ENCODE measurements around the gene TRAPPC2.
A peak's percentile ranks its signal among the peaks of the same experiment; 100 is the strongest.

Gene TRAPPC2

DNA sequence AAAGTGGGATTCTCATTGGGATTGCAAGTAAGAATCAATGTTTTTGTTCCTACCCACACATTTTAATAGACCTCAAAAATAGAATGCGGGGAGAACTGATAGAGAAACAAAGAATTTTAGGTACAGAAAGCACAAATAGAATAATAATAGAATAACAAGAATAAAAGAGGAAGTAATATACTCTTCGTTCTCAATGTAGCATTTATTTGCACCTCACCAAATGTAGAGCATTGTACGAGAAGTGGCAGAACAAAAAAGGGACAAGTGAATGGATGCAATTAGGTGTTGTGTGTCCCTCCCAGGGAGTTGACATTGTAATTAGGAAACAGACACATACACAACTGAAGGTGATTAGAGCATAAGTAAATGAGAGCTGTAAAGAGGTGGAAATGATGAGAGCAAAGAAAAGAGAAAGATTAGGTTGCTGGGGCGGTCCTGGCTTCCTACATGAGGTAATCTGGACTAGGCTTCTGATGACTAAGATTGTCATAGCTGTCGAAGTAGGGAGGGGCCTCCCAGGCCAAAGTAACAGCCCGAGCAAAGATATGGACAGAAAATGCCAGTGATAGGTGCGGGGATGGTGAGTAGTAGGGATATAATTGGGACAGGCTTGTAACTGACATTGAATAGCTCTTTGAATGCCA lies 35.1 kb downstream of the TRAPPC2 start:
- H3K36me3 Mint-ChIP-seq, result peaks cover 5% of the 10 kb centered on the region
- H3K9me3 Mint-ChIP-seq, result no peaks in the 10 kb centered on the region
- peak overlapping the region; percentile 60 for H3K27ac Mint-ChIP-seq
- peak overlapping the region; percentile 78 for H3K4me3 Mint-ChIP-seq
- ATAC-seq (ENCODE audit: low read depth) (peak; percentile 49), DNase-seq (ENCODE audit: low spot score in 2 of 2) (no peak)
- H3K27me3 Mint-ChIP-seq, result no peaks in the 10 kb centered on the region
- H3K4me1 Mint-ChIP-seq, result peaks cover 40% of the 10 kb centered on the region

DNA sequence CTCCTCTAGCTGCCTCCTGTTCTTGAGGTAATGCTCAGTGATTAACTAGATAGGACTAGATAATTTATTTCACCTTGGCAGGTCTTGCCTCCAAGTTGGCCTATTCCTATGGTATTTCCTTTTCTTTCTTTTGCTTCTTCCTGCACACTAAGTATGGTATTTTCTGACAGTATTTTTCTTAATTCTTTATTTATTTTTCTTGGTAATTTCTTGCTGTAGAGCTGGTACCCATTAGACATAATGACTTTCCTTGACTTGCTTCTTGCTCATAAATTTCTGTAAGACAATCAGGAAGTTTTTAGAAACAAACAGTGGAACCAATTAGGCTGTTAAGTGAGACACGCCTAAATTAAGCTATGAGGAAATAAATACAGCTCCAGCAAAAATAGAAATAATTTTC lies 36.0 kb downstream of the TRAPPC2 start:
- DNase-seq (ENCODE audit: low spot score in 2 of 2), result no peak
- Mint-ChIP-seq H3K4me3 (no peak overlapping the region), H3K27me3 (no peaks in the 10 kb centered on the region), H3K4me1 (peaks cover 44% of the 10 kb centered on the region), H3K9me3 (no peaks in the 10 kb centered on the region), H3K27ac (no peak overlapping the region), H3K36me3 (peaks cover 5% of the 10 kb centered on the region)
- ATAC-seq (ENCODE audit: low read depth), result no peak

DNA sequence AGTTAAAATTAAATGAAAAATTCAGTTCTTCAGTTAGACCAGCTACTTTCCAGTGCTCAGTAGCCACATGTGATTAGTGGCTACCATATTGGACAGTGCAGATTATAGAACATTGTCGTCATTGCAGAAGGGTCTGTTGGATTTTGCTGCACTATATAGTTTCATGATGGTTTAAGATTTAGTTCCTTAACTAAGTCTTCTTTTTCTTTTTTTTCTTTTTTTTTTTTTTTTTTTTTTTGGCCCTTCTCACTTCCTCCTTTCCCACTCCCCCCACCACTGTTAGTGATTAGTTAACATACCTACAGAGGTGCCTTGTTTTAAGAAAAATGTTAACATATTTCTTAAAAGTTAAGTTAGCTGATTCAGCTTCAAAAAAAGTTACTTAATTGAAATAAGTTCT lies 36.4 kb downstream of the TRAPPC2 start:
- DNase-seq (ENCODE audit: low spot score in 2 of 2) (no peak), ATAC-seq (ENCODE audit: low read depth) (peak; percentile 20)
- Mint-ChIP-seq H3K9me3 (no peaks in the 10 kb centered on the region), H3K4me3 (no peak overlapping the region), H3K27ac (no peak overlapping the region), H3K36me3 (peaks cover 5% of the 10 kb centered on the region), H3K4me1 (peaks cover 49% of the 10 kb centered on the region), H3K27me3 (no peaks in the 10 kb centered on the region)

DNA sequence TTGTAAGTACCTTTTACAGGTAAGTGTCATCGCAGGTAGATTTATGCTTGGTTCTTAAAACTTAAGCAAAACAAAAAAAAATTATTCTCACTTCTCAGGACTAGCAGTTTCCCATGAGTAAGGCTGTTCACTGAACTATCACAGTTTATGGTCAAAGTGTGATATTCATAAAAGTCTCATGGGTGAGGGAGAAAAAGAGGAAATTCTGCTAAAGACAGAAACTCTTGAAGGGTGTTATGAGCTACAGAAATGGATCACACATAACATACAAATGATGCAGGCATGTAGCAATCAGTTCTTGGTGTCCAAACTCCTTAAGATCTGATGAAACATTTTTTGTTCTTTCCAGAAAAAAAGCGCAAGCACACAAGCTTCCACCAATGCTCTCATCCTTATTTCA lies 37.0 kb downstream of the TRAPPC2 start:
- H3K4me3 Mint-ChIP-seq, result peak overlapping the region; percentile 59
- peak in 1 of 2 donors; percentile 11 for DNase-seq (ENCODE audit: low spot score in 2 of 2)
- peak overlapping the region; percentile 59 for H3K27ac Mint-ChIP-seq
- peaks cover 52% of the 10 kb centered on the region for H3K4me1 Mint-ChIP-seq
- no peaks in the 10 kb centered on the region for H3K9me3 Mint-ChIP-seq
- H3K36me3 Mint-ChIP-seq, result peaks cover 5% of the 10 kb centered on the region
- ATAC-seq (ENCODE audit: low read depth), result peak; percentile 75
- no peaks in the 10 kb centered on the region for H3K27me3 Mint-ChIP-seq

DNA sequence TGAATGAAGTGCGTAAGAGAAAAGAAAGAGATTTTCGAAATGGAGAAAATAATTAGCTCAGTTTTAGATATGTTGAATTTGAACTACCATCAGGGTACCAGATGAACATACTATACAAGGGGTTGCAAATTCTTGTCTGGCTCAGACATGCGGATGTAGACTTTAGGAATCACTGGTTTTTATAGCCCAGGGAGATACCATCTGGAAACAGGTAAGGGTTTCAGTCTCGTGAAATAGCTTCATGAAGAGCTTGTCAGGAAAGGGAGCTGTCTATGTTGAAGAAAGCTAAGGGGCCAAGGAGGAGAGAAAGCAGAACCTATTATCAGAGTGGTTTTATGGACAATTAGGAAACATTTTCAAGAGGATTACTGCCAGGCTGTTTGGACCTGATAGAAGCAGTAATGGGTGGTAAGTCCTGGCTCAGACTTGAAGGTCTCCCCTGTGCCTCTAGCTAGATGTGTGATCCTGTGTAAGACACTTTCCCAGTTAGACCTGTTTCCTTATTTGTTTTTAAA lies 38.8 kb downstream of the TRAPPC2 start:
- Mint-ChIP-seq H3K36me3 (peaks cover 4% of the 10 kb centered on the region), H3K9me3 (no peaks in the 10 kb centered on the region), H3K27me3 (no peaks in the 10 kb centered on the region), H3K27ac (peak overlapping the region; percentile 32), H3K4me1 (peaks cover 46% of the 10 kb centered on the region), H3K4me3 (no peak overlapping the region)
- no peak for DNase-seq (ENCODE audit: low spot score in 2 of 2)
- ATAC-seq (ENCODE audit: low read depth), result no peak

DNA sequence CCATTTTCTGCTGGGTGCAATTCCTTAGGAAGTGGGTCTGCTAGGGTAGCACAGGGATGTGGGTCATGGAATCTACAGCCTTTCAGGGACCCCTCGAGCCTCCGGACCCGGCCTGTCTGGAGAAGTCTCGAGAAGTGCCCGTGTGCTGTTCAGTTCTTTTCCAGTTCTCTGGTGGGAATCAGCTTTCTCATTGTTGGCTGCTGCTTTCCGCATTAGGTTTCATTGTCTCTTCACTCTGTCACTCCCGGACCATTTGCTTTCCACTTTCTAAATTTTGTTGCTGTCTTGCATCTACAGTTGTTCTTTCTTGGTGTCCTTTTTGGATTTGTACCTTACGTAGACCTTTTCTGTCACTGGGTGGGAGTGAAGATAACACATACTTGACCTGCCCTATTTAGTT lies 39.4 kb downstream of the TRAPPC2 start:
- no peak for ATAC-seq (ENCODE audit: low read depth)
- Mint-ChIP-seq H3K9me3 (no peaks in the 10 kb centered on the region), H3K4me1 (peaks cover 50% of the 10 kb centered on the region), H3K27ac (peak overlapping the region; percentile 32), H3K27me3 (no peaks in the 10 kb centered on the region), H3K4me3 (no peak overlapping the region), H3K36me3 (peaks cover 4% of the 10 kb centered on the region)
- no peak for DNase-seq (ENCODE audit: low spot score in 2 of 2)

DNA sequence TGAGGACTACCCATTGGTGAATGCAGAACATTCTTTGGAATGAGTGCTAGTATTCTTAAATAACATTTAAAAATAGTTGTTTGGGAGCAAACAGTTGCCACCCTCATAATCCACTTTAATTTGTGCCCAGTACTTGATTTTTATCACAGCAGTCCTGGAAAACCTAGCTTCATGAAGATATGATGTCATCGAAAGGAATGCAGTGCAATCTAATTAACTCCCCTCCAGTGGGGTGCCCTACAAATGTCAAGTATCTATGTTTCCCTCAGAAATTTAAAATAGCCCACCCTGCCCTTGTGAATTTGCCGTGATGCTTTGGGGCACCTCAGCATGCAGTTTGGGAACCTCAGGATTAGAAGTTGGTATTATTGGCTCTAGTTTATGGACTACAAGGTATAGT lies 40.1 kb downstream of the TRAPPC2 start:
- H3K4me1 Mint-ChIP-seq, result peaks cover 48% of the 10 kb centered on the region
- H3K27ac Mint-ChIP-seq, result no peak overlapping the region
- no peak overlapping the region for H3K4me3 Mint-ChIP-seq
- H3K27me3 Mint-ChIP-seq, result no peaks in the 10 kb centered on the region
- peaks cover 4% of the 10 kb centered on the region for H3K36me3 Mint-ChIP-seq
- ATAC-seq (ENCODE audit: low read depth) (no peak), DNase-seq (ENCODE audit: low spot score in 2 of 2) (no peak)
- H3K9me3 Mint-ChIP-seq, result no peaks in the 10 kb centered on the region

DNA sequence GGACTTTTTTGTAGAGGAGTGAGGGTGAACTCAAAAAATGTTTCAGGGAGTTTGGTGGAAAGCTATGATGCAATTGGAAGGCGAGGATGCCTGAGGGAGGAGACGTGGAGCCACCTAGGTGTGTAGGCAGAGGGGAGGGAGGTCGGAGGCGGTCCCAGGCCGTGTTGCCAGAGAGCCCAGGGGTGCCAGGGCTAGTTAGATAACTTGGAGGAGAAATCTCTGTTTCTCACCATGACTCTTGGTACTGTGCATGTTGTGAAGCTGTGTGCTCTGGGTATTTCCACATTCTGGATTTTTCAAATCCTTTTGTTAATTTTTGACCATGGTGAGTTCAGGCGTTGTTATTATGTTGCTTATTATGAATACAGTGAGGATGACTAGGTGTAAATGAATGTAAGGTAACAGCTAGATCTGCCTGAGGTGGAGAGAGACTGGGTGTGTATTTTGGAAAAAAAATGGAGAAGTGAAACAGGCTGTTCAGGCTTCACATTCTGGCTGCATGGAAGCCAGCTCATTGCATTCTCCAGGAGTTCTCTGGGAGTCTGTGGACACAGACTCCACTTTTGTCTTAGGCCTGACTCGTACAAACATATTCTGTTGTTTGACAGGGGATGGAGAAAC lies 41.0 kb downstream of the TRAPPC2 start:
- peak overlapping the region; percentile 56 for H3K27ac Mint-ChIP-seq
- ATAC-seq (ENCODE audit: low read depth) (no peak), DNase-seq (ENCODE audit: low spot score in 2 of 2) (no peak)
- H3K4me3 Mint-ChIP-seq, result peak overlapping the region; percentile 52
- no peaks in the 10 kb centered on the region for H3K9me3 Mint-ChIP-seq
- H3K4me1 Mint-ChIP-seq, result peaks cover 43% of the 10 kb centered on the region
- H3K36me3 Mint-ChIP-seq, result peaks cover 2% of the 10 kb centered on the region
- no peaks in the 10 kb centered on the region for H3K27me3 Mint-ChIP-seq

DNA sequence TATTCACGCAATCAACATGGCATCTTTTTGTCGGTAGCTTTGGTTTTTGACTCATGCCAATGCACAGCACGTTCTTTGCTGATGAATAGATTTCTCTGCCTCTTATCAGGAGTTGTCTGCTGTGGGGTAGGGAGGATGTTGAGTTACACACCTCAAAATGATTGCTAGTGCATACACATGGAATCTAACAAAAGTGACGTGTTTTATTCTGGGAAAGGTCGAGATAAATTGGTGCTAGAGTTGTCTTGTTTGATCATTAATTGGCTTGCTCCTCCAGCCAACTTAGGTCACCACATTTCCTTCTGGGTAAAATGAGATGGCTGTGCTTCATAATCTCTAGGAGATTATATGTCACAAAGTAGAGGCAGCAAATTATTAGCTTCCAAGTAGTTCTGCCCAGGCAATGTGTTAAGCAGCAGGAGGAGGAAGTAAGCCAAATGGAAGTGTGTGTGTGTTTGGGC lies 41.6 kb downstream of the TRAPPC2 start:
- DNase-seq (ENCODE audit: low spot score in 2 of 2) (no peak), ATAC-seq (ENCODE audit: low read depth) (no peak)
- Mint-ChIP-seq H3K4me1 (peaks cover 46% of the 10 kb centered on the region), H3K36me3 (peaks cover 2% of the 10 kb centered on the region), H3K9me3 (no peaks in the 10 kb centered on the region), H3K4me3 (peak overlapping the region; percentile 52), H3K27me3 (no peaks in the 10 kb centered on the region), H3K27ac (peak overlapping the region; percentile 56)

DNA sequence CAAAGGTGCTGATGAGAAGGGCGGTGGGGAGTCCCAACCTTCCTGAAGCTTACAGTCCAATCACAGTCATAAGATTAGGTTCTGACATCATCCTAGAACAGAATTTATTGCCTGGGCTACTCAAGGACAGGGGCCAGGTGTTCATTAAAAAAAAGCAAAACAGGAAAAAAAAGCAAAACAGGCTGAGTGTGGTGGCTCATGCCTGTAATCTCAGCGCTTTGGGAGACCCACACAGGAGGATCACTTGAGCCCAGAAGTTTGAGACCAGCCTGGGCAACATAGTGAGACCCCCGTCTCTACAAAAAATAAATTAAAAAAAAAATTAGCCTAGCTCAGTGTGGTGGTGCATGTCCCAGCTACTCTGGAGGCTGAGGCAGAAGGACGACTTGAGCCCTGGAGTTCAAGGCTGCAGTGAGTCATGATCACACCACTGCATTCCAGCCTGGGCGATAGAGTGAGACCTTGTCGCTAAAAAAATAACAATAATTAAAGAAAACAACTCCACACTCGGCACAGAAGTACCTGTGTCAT lies 42.5 kb downstream of the TRAPPC2 start:
- DNase-seq (ENCODE audit: low spot score in 2 of 2) (no peak), ATAC-seq (ENCODE audit: low read depth) (peak; percentile 51)
- Mint-ChIP-seq H3K27me3 (no peaks in the 10 kb centered on the region), H3K9me3 (no peaks in the 10 kb centered on the region), H3K4me1 (peaks cover 40% of the 10 kb centered on the region), H3K4me3 (peak overlapping the region; percentile 39), H3K27ac (peak overlapping the region; percentile 56), H3K36me3 (peaks cover 2% of the 10 kb centered on the region)

DNA sequence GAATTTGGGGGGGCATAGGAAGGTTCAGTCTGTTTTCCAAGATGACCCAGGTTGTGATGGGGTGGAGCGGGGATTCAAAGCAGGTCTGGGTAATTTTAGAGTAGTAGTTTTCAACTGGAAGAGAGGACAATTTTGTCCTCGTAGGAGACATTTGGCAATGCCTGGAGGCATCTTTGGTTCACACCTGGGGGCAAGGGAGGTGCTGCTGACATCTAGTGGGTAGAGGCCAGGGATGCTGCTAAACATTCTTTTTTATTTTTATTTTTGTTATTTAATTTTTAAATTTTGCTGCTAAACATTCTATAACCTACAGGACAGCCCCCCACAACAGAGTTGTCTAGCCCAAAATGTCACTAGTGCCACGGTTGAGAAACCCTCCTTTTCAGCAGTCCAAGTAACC lies 43.6 kb downstream of the TRAPPC2 start:
- Mint-ChIP-seq H3K27ac (peak overlapping the region; percentile 85), H3K4me3 (peak overlapping the region; percentile 88)

DNA sequence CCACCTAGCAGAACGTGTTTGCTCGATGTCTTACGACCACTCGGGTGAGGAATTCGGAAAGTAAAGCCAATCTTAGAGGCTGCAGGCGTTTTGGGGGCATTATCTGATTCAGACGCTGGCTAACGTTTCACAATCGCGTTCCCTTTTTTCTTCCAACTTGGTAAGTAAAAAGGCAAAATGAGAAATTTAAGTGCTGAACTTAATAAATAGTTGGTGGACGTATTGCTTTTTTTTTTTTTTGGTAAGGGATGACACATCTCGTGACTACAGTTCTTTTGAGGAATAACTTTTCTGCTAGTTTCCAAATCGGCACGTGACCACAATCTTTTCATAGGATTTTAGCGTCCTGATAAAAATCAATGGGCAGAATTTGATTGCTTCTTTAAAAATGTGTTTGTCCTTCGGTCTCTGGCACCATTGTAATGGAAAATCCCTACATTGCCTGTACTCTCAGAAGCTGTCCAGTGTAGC lies 44.6 kb downstream of the TRAPPC2 start:
- Mint-ChIP-seq H3K27ac (peak overlapping the region; percentile 94), H3K27me3 (no peaks in the 10 kb centered on the region), H3K4me3 (peak overlapping the region; percentile 88), H3K4me1 (peaks cover 33% of the 10 kb centered on the region), H3K9me3 (no peaks in the 10 kb centered on the region), H3K36me3 (no peaks in the 10 kb centered on the region)
- ATAC-seq (ENCODE audit: low read depth) (no peak), DNase-seq (ENCODE audit: low spot score in 2 of 2) (no peak)

More for the DNA sequence above, 43.6 kb downstream of the TRAPPC2 start:
- H3K4me1 Mint-ChIP-seq, result peaks cover 36% of the 10 kb centered on the region
- no peaks in the 10 kb centered on the region for H3K27me3 Mint-ChIP-seq
- ATAC-seq (ENCODE audit: low read depth), result no peak
- H3K36me3 Mint-ChIP-seq, result peaks cover 2% of the 10 kb centered on the region
- H3K9me3 Mint-ChIP-seq, result no peaks in the 10 kb centered on the region
- DNase-seq (ENCODE audit: low spot score in 2 of 2), result no peak

DNA sequence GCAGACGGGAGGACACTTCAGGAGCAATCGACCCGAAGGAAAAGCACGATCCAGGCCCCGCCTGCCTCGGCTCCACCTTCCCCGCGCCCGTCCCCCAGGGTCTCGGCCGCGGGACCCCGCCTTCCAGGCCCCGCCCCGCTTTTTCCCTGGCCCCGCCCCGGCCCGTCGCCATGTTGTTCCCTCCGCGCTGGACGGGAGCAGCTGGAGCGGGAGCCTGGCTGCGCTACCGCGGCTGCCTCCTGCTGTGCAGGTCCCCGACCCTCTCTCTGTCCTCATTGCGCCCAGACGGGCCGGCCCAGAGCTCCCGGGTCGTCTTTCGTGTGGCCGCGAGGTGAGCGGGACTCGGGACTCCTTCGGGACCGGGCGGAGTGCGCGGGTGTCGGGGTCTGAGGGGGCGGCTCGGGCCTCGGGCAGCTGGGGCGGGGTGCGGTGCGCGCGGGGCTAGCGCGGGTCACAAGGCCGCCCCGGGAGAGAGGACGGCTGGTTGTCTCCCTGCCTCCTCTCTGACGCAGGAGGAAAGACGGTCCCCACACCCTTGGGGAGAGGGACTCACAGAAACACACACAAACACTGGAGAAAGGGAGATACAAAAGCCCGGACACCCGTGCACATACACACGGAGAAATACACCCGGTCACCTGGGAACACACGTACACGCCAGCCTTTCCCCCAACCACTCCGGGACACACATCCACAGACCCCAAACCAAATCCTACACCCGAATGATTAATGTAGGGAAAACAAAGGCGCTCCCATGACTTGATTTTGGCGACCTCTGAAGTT lies 45.3 kb downstream of the TRAPPC2 start, which contains the start of gene RAB9A:
TSS of gene RAB9A (plus strand) at position 171 of the 783 bp plus-strand sequence. CDS start 19,619 bp downstream, outside the sequence.
- no peaks in the 10 kb centered on the region for H3K27me3 Mint-ChIP-seq
- DNase-seq (ENCODE audit: low spot score in 2 of 2) (peak; percentile 58 to 76), ATAC-seq (ENCODE audit: low read depth) (peak; percentile 86)
- H3K36me3 Mint-ChIP-seq, result no peaks in the 10 kb centered on the region
- no peaks in the 10 kb centered on the region for H3K9me3 Mint-ChIP-seq
- peak within 1 kb of the TSS; percentile 94 for H3K27ac Mint-ChIP-seq
- peaks cover 33% of the 10 kb centered on the region for H3K4me1 Mint-ChIP-seq
- peak within 1 kb of the TSS; percentile 88 for H3K4me3 Mint-ChIP-seq

All from memory B cell (primary cell).